ENCODE results near the gene TOM1. TPM values are rescaled to one million over a fixed set of nuclear protein-coding genes. Genes with fewer than 3 reads are reported as not detected.
"Not testable (repeated sequence)": the region's sequence is repeated elsewhere in the genome, so short reads cannot be mapped to it uniquely, and the experiment has no call there.

The TOM1 gene
- polyA plus RNA-seq, 12 donors: 23.7 to 43.3 (median 28.9) TPM; not detected in 1

DNA sequence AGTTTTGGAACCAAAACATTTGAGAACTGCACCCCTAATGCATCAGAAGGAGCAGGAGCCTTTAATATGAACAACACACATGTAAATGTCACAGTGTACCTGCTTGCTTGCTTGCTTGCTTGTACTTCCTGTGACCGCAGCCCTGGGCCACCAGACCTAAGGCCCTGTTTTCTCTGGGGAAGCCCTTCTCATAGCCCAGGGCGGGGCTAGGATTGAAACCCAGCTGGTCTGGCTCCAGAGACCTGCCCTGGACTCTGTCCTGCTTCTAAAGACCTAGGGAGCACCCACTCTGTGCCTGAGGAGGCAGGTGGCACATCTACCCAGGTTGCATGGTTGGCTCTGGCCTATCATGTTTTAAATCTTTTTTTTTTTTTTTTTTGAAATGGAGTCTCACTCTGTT, 92.7 kb downstream of the TOM1 start:
- no peak for DNase-seq

- no peak for DNase-seq
Observed at GRCh38 chr22:35393116-35394010, 93.7 kb downstream of the TOM1 start.

DNA sequence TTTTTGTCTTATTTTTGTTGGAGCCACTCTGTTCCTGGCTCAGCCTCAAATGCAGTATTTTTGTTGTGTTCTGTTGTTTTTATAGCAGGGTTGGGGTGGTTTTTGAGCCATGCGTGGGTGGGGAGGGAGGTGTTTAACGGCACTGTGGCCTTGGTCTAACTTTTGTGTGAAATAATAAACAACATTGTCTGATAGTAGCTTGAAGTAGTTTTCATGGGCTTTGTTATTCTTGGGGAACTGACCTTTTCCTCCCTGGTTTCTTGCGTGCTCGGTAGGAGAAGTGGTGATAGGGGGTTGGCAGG, 94.3 kb downstream of the TOM1 start:
- DNase-seq: no peak

DNA sequence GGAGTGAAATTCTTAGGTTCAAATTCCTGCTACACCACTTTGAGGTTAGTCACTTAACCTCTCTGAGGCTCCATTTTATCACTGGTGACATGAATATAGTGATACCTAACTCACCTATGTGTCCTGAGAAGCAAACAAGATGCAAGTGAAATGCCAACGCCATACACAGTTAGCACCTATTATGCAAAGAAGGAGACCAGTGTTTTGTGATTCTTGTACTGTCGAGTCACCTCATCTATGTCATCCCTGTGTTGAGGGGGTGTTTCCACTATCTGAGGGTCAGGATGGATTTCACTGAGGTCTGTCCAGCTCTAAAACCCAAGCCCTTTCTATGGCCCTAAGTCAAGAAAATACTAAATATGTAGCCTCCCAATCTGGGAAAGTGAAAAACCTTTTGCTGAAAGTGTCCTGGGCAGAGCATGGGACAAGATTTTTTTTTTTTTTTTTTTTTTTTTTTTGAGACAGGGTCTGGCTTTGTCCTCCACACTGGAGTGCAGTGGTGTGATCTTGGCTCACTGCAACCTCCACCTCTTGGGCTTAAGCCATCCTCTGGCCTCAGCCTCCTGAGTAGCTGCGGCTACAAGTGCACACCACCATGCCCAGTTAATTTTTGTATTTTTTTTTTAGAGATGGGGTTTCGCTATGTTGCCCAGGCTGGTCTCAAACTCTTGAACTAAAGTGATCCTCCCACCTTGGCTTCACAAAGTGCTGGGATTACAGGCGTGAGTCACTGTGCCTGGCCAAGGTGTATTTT, 95.3 kb downstream of the TOM1 start:
- DNase-seq: no peak

DNA sequence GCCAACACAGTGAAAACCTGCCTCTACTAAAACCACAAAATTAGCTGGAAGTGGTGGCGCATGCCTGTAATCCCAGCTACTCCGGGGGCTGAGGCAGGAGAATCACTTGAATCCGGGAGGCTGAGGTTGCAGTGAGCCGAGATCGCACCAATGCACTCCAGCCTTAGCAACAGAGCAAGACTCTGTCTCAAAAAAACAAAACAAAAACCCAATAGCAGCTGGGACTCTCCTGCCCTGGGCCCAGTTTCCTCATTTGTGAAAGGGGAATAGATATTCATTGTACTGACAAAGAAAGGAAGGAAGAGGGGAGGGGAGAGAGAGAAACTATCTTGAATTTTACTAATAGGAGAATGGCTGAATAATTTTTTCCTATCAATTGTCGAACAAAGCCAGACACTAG, 96.9 kb downstream of the TOM1 start:
- DNase-seq: not testable (repeated sequence)

- DNase-seq: no peak
Observed at GRCh38 chr22:35397095-35397904, 97.6 kb downstream of the TOM1 start.

Other genes with a start within 250 kb of the TOM1 start
- gene ISX, start 233.7 kb upstream of the TOM1 start, polyA plus RNA-seq (ENCODE audit: insufficient read length in 12 of 12): 10 to 100 TPM in 1 of 12 donors, under 1 TPM in 2, not detected in 9; 0.07 to 11.2 (median 0.07) TPM
- gene HMGXB4, start 42.4 kb upstream of the TOM1 start, polyA plus RNA-seq (ENCODE audit: insufficient read length in 12 of 12): 10 to 100 TPM in 11 of 12 donors, not detected in 1; 11.8 to 23.3 (median 15.8) TPM
- gene HMOX1, start 81.2 kb downstream of the TOM1 start, polyA plus RNA-seq (ENCODE audit: insufficient read length in 12 of 12): 10 to 100 TPM in 11 of 12 donors, not detected in 1; 10.3 to 25.8 (median 13.3) TPM
- 10 to 100 TPM in 11 of 12 donors, not detected in 1; 26.2 to 66.4 (median 29.9) TPM for gene MCM5, start 100.2 kb downstream of the TOM1 start, polyA plus RNA-seq (ENCODE audit: insufficient read length in 12 of 12)
- 10 to 100 TPM in 8 of 12 donors, 1 to 10 TPM in 3, not detected in 1; 8.4 to 26.4 (median 13.1) TPM for gene RASD2, start 240.9 kb downstream of the TOM1 start, polyA plus RNA-seq (ENCODE audit: insufficient read length in 12 of 12)